22Rv1 (cell line): ENCODE measurements around the gene VRTN.

Experiments
- ZFX ChIP-seq: fragments of 450-650 bp; IDR thresholded peaks from 2 replicates; pipeline ENCODE4 v1.6.1; 2017; ENCODE audit warnings: antibody characterized with exemption, borderline replicate concordance
- TF ChIP-seq, protein P1 (sequence below): fragments of 450-650 bp; IDR thresholded peaks from 2 replicates; pipeline ENCODE4 v1.5.1; 2017; ENCODE audit warnings: mild to moderate bottlenecking

DNA sequence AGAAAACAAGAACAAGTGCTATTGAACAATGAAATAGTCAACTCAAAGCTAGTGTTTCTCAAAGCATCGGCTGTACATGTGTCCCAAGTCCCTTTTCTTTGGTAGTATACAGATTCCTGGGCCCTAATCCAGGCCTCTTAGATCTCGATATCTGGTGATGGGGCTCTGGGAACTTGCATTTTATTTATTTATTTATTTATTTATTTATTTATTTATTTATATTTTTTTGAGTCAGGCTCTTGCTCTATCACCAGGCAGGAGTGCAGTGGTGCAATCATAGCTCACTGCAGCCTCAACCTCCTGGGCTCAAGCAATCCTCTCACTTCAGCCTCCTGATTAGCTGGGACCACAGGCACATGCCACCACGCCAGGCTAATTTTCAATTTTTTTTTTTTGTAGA lies 60.6 kb downstream of the VRTN start:
- TF ChIP-seq, protein P1, sequence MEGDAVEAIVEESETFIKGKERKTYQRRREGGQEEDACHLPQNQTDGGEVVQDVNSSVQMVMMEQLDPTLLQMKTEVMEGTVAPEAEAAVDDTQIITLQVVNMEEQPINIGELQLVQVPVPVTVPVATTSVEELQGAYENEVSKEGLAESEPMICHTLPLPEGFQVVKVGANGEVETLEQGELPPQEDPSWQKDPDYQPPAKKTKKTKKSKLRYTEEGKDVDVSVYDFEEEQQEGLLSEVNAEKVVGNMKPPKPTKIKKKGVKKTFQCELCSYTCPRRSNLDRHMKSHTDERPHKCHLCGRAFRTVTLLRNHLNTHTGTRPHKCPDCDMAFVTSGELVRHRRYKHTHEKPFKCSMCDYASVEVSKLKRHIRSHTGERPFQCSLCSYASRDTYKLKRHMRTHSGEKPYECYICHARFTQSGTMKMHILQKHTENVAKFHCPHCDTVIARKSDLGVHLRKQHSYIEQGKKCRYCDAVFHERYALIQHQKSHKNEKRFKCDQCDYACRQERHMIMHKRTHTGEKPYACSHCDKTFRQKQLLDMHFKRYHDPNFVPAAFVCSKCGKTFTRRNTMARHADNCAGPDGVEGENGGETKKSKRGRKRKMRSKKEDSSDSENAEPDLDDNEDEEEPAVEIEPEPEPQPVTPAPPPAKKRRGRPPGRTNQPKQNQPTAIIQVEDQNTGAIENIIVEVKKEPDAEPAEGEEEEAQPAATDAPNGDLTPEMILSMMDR: no peak
- TF ChIP-seq ZFX: no peak
